ENCODE measurements around the gene PCDHA1.

PCDHA1 gene

DNA sequence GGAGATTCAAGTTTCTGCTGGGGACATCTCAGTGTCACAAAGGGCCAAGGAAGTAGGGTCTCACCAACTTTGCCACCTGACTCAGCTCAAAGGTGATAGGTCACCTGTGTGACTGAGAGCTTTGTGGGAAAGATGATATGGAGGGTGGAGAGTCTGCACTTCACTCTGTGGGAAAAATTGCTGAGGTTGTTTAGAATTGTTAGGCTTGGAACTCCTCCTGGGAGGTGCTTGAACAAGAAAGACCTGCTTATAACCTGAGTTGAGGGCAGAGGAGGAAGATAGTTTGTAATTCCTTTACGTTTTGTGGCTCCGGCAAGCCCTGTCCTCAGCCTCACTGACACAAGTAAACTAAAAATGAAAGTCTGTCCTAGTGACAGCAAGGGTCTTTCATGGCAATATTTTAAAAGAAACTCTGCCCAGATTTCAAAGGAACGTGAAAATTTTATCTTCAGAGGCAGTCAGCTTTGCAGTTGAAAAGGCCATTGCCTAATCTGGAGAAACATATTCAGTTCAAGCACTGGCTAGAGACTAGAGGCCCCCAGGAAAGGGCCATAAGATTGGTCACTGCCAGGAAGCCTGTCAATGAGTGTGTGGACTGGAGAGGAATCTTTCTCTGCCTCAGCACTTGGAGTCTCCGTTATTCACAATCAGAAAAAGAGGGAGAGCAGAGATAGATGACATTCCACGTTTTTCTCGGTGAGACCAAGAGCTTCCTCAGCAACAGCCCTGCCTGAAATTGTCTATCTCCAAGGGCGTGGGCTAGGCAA is 203.5 kb downstream of the PCDHA1 start:
- TF ChIP-seq EP300 (IDR thresholded peaks at IDR 0.05; ENCODE audit: borderline replicate concordance) (no peak), RAD21 (IDR thresholded peaks at IDR 0.05; ENCODE audit: low read depth) (no peak), NFIC (IDR thresholded peaks at IDR 0.05) (no peak), ZBTB7A (IDR thresholded peaks at IDR 0.05; ENCODE audit: low read depth) (no peak)
- TF ChIP-seq, protein P1, sequence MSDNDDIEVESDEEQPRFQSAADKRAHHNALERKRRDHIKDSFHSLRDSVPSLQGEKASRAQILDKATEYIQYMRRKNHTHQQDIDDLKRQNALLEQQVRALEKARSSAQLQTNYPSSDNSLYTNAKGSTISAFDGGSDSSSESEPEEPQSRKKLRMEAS (IDR thresholded peaks at IDR 0.05): no peak
- TF ChIP-seq, protein P2, sequence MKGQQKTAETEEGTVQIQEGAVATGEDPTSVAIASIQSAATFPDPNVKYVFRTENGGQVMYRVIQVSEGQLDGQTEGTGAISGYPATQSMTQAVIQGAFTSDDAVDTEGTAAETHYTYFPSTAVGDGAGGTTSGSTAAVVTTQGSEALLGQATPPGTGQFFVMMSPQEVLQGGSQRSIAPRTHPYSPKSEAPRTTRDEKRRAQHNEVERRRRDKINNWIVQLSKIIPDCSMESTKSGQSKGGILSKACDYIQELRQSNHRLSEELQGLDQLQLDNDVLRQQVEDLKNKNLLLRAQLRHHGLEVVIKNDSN (IDR thresholded peaks at IDR 0.05): no peak

DNA sequence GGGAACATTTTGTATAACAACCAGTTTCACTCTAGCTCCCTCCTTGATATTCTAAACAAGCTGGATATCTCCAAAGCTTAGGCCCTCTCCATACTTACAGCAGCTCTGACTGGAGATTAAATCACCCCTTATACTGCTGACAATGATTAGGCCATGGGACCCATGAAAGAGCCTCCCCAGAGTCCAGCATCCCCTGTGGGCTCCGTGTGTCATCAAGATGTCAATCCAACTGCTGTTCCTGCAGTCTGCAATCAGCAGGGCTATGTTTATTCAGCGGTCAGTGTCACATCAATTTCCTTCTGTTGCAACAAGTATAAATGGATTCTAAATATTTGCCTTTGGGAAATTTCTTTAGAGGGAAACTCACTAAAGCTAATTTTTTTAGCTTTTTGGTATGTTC is 206.9 kb downstream of the PCDHA1 start:
- no peak for TF ChIP-seq TAF1 (IDR thresholded peaks at IDR 0.05; ENCODE audit: low read depth)
- no peak for TF ChIP-seq CREB1 (IDR thresholded peaks at IDR 0.05; ENCODE audit: low read depth)
- no peak for TF ChIP-seq NFIC (IDR thresholded peaks at IDR 0.05)
- TF ChIP-seq TCF12 (IDR thresholded peaks at IDR 0.05; ENCODE audit: low read depth): no peak
- TF ChIP-seq, protein P1 (IDR thresholded peaks at IDR 0.05): no peak
- no peak for TF ChIP-seq FOXM1 (IDR thresholded peaks at IDR 0.05; ENCODE audit: borderline replicate concordance, low read depth)
- no peak for TF ChIP-seq ZBTB7A (IDR thresholded peaks at IDR 0.05; ENCODE audit: low read depth)
- TF ChIP-seq, protein P3, sequence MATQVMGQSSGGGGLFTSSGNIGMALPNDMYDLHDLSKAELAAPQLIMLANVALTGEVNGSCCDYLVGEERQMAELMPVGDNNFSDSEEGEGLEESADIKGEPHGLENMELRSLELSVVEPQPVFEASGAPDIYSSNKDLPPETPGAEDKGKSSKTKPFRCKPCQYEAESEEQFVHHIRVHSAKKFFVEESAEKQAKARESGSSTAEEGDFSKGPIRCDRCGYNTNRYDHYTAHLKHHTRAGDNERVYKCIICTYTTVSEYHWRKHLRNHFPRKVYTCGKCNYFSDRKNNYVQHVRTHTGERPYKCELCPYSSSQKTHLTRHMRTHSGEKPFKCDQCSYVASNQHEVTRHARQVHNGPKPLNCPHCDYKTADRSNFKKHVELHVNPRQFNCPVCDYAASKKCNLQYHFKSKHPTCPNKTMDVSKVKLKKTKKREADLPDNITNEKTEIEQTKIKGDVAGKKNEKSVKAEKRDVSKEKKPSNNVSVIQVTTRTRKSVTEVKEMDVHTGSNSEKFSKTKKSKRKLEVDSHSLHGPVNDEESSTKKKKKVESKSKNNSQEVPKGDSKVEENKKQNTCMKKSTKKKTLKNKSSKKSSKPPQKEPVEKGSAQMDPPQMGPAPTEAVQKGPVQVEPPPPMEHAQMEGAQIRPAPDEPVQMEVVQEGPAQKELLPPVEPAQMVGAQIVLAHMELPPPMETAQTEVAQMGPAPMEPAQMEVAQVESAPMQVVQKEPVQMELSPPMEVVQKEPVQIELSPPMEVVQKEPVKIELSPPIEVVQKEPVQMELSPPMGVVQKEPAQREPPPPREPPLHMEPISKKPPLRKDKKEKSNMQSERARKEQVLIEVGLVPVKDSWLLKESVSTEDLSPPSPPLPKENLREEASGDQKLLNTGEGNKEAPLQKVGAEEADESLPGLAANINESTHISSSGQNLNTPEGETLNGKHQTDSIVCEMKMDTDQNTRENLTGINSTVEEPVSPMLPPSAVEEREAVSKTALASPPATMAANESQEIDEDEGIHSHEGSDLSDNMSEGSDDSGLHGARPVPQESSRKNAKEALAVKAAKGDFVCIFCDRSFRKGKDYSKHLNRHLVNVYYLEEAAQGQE (IDR thresholded peaks at IDR 0.05; ENCODE audit: low read depth): no peak
- TF ChIP-seq EP300 (IDR thresholded peaks at IDR 0.05; ENCODE audit: borderline replicate concordance): no peak
- TF ChIP-seq RAD21 (IDR thresholded peaks at IDR 0.05; ENCODE audit: low read depth): no peak

DNA sequence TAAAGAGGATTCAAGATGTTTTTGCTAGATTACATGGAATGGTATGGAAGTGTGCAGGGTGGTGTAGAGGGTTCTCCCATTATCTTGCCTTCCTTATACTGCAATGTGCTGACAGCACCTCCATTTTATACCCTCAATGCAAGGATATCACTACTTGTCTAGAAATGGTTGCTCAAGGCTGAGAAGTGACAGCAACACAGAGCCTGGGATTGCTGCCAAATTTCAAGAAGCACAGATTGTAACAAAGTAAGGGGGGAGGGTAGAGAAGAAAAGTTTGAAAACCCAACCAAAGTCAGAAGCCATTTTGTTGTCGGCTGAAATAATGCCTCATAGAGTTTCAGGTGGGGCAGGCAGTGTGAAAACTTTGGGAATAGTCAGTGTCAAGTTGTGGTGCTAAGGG is 210.1 kb downstream of the PCDHA1 start:
- TF ChIP-seq YY1 (IDR thresholded peaks at IDR 0.05; ENCODE audit: low read depth) (no peak), RAD21 (IDR thresholded peaks at IDR 0.05; ENCODE audit: low read depth) (no peak), CEBPB (IDR thresholded peaks at IDR 0.05) (no peak), CREB1 (IDR thresholded peaks at IDR 0.05; ENCODE audit: low read depth) (no peak), EGR1 (IDR thresholded peaks at IDR 0.05) (no peak), ZBTB7A (IDR thresholded peaks at IDR 0.05; ENCODE audit: low read depth) (no peak), TEAD4 (IDR thresholded peaks at IDR 0.05) (no peak), TAF1 (IDR thresholded peaks at IDR 0.05; ENCODE audit: low read depth) (no peak), TCF12 (IDR thresholded peaks at IDR 0.05; ENCODE audit: low read depth) (no peak)
- TF ChIP-seq, protein P2 (IDR thresholded peaks at IDR 0.05): no peak
- TF ChIP-seq, protein P3 (IDR thresholded peaks at IDR 0.05; ENCODE audit: low read depth): no peak

DNA sequence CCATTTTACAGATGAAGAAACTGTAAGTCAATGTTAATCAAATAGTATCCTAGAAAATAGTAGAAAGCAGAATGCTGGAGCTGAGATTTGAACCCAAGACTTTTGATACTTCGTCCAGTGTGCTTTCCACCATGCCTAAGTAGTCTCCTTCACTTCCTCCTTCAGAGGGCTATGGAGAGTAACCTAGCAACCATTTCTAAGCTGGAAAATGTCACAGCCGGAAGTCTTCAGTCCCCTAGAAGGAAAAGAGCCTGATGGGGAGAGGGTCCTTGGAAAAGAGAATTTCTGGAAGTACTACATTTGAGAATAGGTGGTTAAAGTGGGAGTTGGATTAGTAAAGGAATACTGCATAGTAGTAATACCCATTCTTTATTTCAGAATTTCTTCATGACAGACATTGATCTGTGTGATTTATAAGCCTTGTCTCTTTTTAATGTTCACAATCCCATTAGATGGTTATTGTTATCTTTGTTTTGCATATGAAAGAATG is 213.0 kb downstream of the PCDHA1 start:
- no peak for TF ChIP-seq EGR1 (IDR thresholded peaks at IDR 0.05)
- TF ChIP-seq CREB1 (IDR thresholded peaks at IDR 0.05; ENCODE audit: low read depth): no peak
- TF ChIP-seq TAF1 (IDR thresholded peaks at IDR 0.05; ENCODE audit: low read depth): no peak
- TF ChIP-seq TEAD4 (IDR thresholded peaks at IDR 0.05): no peak
- TF ChIP-seq YY1 (IDR thresholded peaks at IDR 0.05; ENCODE audit: low read depth): no peak
- no peak for TF ChIP-seq EP300 (IDR thresholded peaks at IDR 0.05; ENCODE audit: borderline replicate concordance)
- TF ChIP-seq TCF12 (IDR thresholded peaks at IDR 0.05; ENCODE audit: low read depth): no peak
- TF ChIP-seq FOXM1 (IDR thresholded peaks at IDR 0.05; ENCODE audit: borderline replicate concordance, low read depth): no peak
- TF ChIP-seq, protein P3 (IDR thresholded peaks at IDR 0.05; ENCODE audit: low read depth): no peak
- no peak for TF ChIP-seq CEBPB (IDR thresholded peaks at IDR 0.05)
- TF ChIP-seq, protein P1 (IDR thresholded peaks at IDR 0.05): no peak
- TF ChIP-seq ZBTB7A (IDR thresholded peaks at IDR 0.05; ENCODE audit: low read depth): no peak
- TF ChIP-seq, protein P2 (IDR thresholded peaks at IDR 0.05): no peak
